HepG2 (cell line): Measurements from ENCODE around the gene CAP2. TPM values are rescaled to one million over a fixed set of nuclear protein-coding genes. Genes with fewer than 3 reads are reported as not detected.

Source experiments
- ARNTL ChIP-seq: sonication (generic); formaldehyde crosslinking; IDR thresholded peaks from 2 replicates; pipeline ENCODE4 v1.4.0; 2020; ENCODE audit warnings: mild to moderate bottlenecking, missing genetic modification reagents
- DPF2 ChIP-seq: sonication (generic); formaldehyde crosslinking; IDR thresholded peaks from 2 replicates; pipeline ENCODE4 v1.4.0; 2020; ENCODE audit warnings: mild to moderate bottlenecking, low read depth, missing genetic modification reagents, borderline replicate concordance
- FOXO1 ChIP-seq: sonication (generic); formaldehyde crosslinking; IDR thresholded peaks from 2 replicates; pipeline ENCODE4 v1.4.0; 2020; ENCODE audit warnings: missing genetic modification reagents
- GZF1 ChIP-seq: sonication (generic); formaldehyde crosslinking; IDR thresholded peaks from 2 replicates; pipeline ENCODE4 v1.5.1; 2020; ENCODE audit warnings: mild to moderate bottlenecking, missing genetic modification reagents
- KAT7 ChIP-seq: IDR thresholded peaks from 2 replicates; pipeline ENCODE4 v1.6.1; 2018; ENCODE audit warnings: borderline replicate concordance, missing compliant biosample characterization
- MIER3 ChIP-seq: IDR thresholded peaks from 2 replicates; pipeline ENCODE4 v1.6.1; 2016; ENCODE audit warnings: missing compliant biosample characterization, borderline replicate concordance
- PAF1 ChIP-seq: IDR thresholded peaks from 2 replicates; pipeline ENCODE4 v1.6.1; 2016; ENCODE audit warnings: missing genetic modification reagents, missing compliant biosample characterization
- PAX8 ChIP-seq: sonication (generic); formaldehyde crosslinking; IDR thresholded peaks from 2 replicates; pipeline ENCODE4 v1.8.0; 2022; ENCODE audit warnings: mild to moderate bottlenecking, missing genetic modification reagents, borderline replicate concordance
- SRSF4 ChIP-seq: fragments of 200-400 bp; formaldehyde crosslinking; IDR thresholded peaks from one replicate; pipeline ENCODE4 v1.6.1; 2018; ENCODE audit warnings: mild to moderate bottlenecking, low read depth, low read length, moderate library complexity; ENCODE audit not compliant: poor library complexity, severe bottlenecking
- ZFP37 ChIP-seq: sonication (generic); formaldehyde crosslinking; IDR thresholded peaks from 2 replicates; pipeline ENCODE4 v1.4.0; 2020; ENCODE audit warnings: missing genetic modification reagents, borderline replicate concordance
- ZNF142 ChIP-seq: sonication (generic); formaldehyde crosslinking; IDR thresholded peaks from 2 replicates; pipeline ENCODE4 v1.4.0; 2020; ENCODE audit warnings: missing genetic modification reagents
- ZNF264 ChIP-seq: sonication (generic); formaldehyde crosslinking; IDR thresholded peaks from 2 replicates; pipeline ENCODE4 v1.4.0; 2020; ENCODE audit warnings: missing genetic modification reagents
- ZNF44 ChIP-seq: sonication (generic); formaldehyde crosslinking; IDR thresholded peaks from 2 replicates; pipeline ENCODE4 v1.5.1; 2020; ENCODE audit warnings: mild to moderate bottlenecking, missing genetic modification reagents
- ZNF772 ChIP-seq: sonication (generic); formaldehyde crosslinking; IDR thresholded peaks from 2 replicates; pipeline ENCODE4 v1.5.0; 2020; ENCODE audit warnings: mild to moderate bottlenecking, missing genetic modification reagents
- ZNF775 ChIP-seq: sonication (generic); formaldehyde crosslinking; IDR thresholded peaks from 2 replicates; pipeline ENCODE4 v1.4.0; 2020; ENCODE audit warnings: missing genetic modification reagents, mild to moderate bottlenecking, moderate library complexity, borderline replicate concordance
- ZSCAN9 ChIP-seq: IDR thresholded peaks from 2 replicates; pipeline ENCODE4 v1.6.1; 2016; ENCODE audit warnings: borderline replicate concordance
- polyA plus RNA-seq, 8 experiments: library from polyadenylated mRNA; depleted of rRNA in 3 of 8; stranded (reverse) in 7 of 8; unstranded in 1 of 8; fragments of >200 nt; fragmentation: Illumina TruSeq in 4 of 8; extraction: Trizol in 4 of 8; gene quantifications; 2 replicates each; pipeline versions ENCODE4 v1.2.1 to v1.2.3, GENCODE V29; 2011 to 2016; ENCODE audit warnings: low read depth in 4 of 8, missing spikeins in 1 of 8, mixed read lengths in 1 of 8; ENCODE audit not compliant: insufficient read depth in 1 of 8
- total RNA-seq, 5 experiments: library from RNA; depleted of rRNA; stranded (reverse); fragments of >200 nt; fragmentation: Illumina TruSeq; extraction: Trizol; gene quantifications; 2 replicates each; pipeline ENCODE4 v1.2.3, GENCODE V29; 2016; ENCODE audit warnings: low read depth in 1 of 5
- TF ChIP-seq, protein P1 (sequence below): sonication (generic); formaldehyde crosslinking; IDR thresholded peaks from 2 replicates; pipeline ENCODE4 v1.5.0; 2020; ENCODE audit warnings: missing genetic modification reagents
- TF ChIP-seq, protein P2 (sequence below): IDR thresholded peaks from 2 replicates; pipeline ENCODE4 v1.6.1; 2012; ENCODE audit warnings: inconsistent platforms
- TF ChIP-seq, protein P3 (sequence below): IDR thresholded peaks from 2 replicates; pipeline ENCODE4 v1.6.1; 2018; ENCODE audit warnings: missing genetic modification reagents, mild to moderate bottlenecking, missing compliant biosample characterization
- TF ChIP-seq, protein P4 (sequence below): sonication (generic); formaldehyde crosslinking; IDR thresholded peaks from 2 replicates; pipeline ENCODE4 v1.4.0; 2020; ENCODE audit warnings: mild to moderate bottlenecking, missing genetic modification reagents

Gene CAP2
- total and polyA plus RNA-seq, 2 of the 13 experiments (the other 11 are each of a cell fraction or from before 2014, with no cell fraction given), result 7.9 to 53.1 TPM

- TF ChIP-seq DPF2 (CRISPR knock-in tag), result 0 out of 2 replicates have a peak, but pooled peaks have one; percentile 54
- TF ChIP-seq FOXO1 (CRISPR knock-in tag), result peak; percentile 91
- TF ChIP-seq PAX8 (CRISPR knock-in tag), result no peak
- TF ChIP-seq, protein P1, sequence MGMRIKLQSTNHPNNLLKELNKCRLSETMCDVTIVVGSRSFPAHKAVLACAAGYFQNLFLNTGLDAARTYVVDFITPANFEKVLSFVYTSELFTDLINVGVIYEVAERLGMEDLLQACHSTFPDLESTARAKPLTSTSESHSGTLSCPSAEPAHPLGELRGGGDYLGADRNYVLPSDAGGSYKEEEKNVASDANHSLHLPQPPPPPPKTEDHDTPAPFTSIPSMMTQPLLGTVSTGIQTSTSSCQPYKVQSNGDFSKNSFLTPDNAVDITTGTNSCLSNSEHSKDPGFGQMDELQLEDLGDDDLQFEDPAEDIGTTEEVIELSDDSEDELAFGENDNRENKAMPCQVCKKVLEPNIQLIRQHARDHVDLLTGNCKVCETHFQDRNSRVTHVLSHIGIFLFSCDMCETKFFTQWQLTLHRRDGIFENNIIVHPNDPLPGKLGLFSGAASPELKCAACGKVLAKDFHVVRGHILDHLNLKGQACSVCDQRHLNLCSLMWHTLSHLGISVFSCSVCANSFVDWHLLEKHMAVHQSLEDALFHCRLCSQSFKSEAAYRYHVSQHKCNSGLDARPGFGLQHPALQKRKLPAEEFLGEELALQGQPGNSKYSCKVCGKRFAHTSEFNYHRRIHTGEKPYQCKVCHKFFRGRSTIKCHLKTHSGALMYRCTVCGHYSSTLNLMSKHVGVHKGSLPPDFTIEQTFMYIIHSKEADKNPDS (CRISPR knock-in tag), result no peak
- no peak for TF ChIP-seq ZNF775 (CRISPR knock-in tag)
- TF ChIP-seq ARNTL, result no peak; the same call in 1 of the 2 replicates
- TF ChIP-seq ZFP37, result peak; percentile 37; the same call in 1 of the 2 replicates
- TF ChIP-seq ZNF142 (CRISPR knock-in tag), result peak; percentile 80
- TF ChIP-seq, protein P2, sequence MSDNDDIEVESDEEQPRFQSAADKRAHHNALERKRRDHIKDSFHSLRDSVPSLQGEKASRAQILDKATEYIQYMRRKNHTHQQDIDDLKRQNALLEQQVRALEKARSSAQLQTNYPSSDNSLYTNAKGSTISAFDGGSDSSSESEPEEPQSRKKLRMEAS, result peak; percentile 59
- TF ChIP-seq KAT7 (CRISPR knock-in tag), result 0 out of 2 replicates have a peak, but pooled peaks have one; percentile 62
- no peak for TF ChIP-seq SRSF4
- TF ChIP-seq, protein P3, sequence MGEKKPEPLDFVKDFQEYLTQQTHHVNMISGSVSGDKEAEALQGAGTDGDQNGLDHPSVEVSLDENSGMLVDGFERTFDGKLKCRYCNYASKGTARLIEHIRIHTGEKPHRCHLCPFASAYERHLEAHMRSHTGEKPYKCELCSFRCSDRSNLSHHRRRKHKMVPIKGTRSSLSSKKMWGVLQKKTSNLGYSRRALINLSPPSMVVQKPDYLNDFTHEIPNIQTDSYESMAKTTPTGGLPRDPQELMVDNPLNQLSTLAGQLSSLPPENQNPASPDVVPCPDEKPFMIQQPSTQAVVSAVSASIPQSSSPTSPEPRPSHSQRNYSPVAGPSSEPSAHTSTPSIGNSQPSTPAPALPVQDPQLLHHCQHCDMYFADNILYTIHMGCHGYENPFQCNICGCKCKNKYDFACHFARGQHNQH (CRISPR knock-in tag), result peak; percentile 69; the same call in 1 of the 2 replicates
- peak; percentile 65; the same call in 1 of the 2 replicates for TF ChIP-seq MIER3 (CRISPR knock-in tag)
- TF ChIP-seq PAF1 (CRISPR knock-in tag), result no peak
- TF ChIP-seq ZNF264 (CRISPR knock-in tag), result peak; percentile 48; the same call in 1 of the 2 replicates
- TF ChIP-seq ZSCAN9 (CRISPR knock-in tag), result no peak; the same call in 1 of the 2 replicates
- no peak for TF ChIP-seq GZF1 (CRISPR knock-in tag)
- peak; percentile 37; the same call in 1 of the 2 replicates for TF ChIP-seq ZNF772
- TF ChIP-seq, protein P4, sequence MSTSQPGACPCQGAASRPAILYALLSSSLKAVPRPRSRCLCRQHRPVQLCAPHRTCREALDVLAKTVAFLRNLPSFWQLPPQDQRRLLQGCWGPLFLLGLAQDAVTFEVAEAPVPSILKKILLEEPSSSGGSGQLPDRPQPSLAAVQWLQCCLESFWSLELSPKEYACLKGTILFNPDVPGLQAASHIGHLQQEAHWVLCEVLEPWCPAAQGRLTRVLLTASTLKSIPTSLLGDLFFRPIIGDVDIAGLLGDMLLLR (CRISPR knock-in tag), result peak; percentile 70
- TF ChIP-seq ZNF44 (CRISPR knock-in tag), result 0 out of 2 replicates have a peak, but pooled peaks have one; percentile 33
These were observed 206.6 kb downstream of the CAP2 start, which contains the start of gene FAM8A1 (continued) for GRCh38 chr6:17599877-17600526.
